Ectodermal cell (in vitro differentiated cells): ENCODE measurements around the gene PDS5B.

Experiments
- H3K27ac ChIP-seq: 2 replicates; pipeline ENCODE4 v1.7.0; 2013; ENCODE audit warnings: mild to moderate bottlenecking, low read depth, low read length; ENCODE audit not compliant: insufficient read depth, poor library complexity, severe bottlenecking
- H3K27me3 ChIP-seq: 2 replicates; pipeline ENCODE4 v1.7.0; 2013; ENCODE audit warnings: mild to moderate bottlenecking, low read length; ENCODE audit not compliant: insufficient read depth, control insufficient read depth, poor library complexity, severe bottlenecking
- H3K36me3 ChIP-seq: one replicate; pipeline ENCODE4 v1.7.0; 2013; ENCODE audit warnings: low read length; ENCODE audit not compliant: control insufficient read depth, insufficient read depth
- H3K4me1 ChIP-seq: one replicate; pipeline ENCODE4 v1.7.0; 2013; ENCODE audit warnings: low read length; ENCODE audit not compliant: control insufficient read depth, insufficient read depth
- H3K4me3 ChIP-seq: 2 replicates; pipeline ENCODE4 v1.7.0; 2013; ENCODE audit warnings: low read depth, low read length, control low read depth; ENCODE audit not compliant: insufficient read depth
- H3K9me3 ChIP-seq: 2 replicates; pipeline ENCODE4 v1.7.0; 2013; ENCODE audit warnings: mild to moderate bottlenecking, low read length, moderate library complexity; ENCODE audit not compliant: control insufficient read depth
- WGBS, 2 experiments: methylation state at CpG; one replicate each; pipeline ENCODE4 v1.1.7; 2013; ENCODE audit warnings: missing lambda C conversion rate in 2 of 2; 5-methylcytosine and 5-hydroxymethylcytosine counted together

PDS5B gene

DNA sequence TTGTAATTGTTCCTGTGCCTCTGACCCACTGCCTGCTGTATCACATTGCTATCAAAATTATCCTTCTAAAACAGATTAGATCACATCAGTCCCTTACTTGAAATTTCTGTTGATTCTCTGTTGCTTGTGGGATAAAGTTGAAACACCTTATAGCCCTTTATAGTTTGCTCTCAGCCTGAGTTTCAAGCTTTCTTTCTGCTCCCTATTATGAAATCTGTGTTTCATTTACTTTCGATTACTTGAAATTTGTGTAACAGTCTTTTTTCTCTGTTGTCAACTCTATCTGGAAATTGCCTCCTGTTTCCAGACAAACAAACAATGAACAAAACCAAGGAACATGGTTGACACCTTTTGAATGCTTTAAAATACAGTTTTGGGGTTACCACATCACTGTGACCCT, 167.9 kb downstream of the PDS5B start:
- Histone ChIP-seq H3K36me3 (no peaks in the 10 kb centered on the region), H3K9me3 (no peaks in the 10 kb centered on the region), H3K4me1 (no peaks in the 10 kb centered on the region), H3K27me3 (no peaks in the 10 kb centered on the region), H3K4me3 (no peak overlapping the region), H3K27ac (no peak overlapping the region)
- 100% methylated on average over 1 of the region's 1 CpG for WGBS, 2 experiments

DNA sequence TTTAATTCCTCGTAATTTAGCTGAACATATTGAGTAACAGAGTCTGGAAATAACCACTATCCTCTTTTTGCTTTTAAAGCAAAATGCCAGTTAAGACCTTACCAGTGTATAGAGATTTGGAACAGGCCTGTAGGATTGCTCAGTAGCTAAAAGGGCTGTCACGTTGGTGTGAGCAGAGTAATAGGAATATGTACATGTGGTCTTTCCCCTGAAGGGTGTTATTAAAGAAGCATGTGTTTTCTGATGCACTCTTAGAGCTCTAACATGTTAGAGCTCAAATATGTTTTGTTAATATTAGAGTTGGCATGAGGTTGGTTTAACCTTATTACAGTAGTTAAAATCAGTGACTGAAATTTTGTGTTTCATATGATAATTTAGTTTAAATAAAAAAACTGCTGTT, 172.9 kb downstream of the PDS5B start:
- Histone ChIP-seq H3K27ac (no peak overlapping the region), H3K36me3 (peaks cover 13% of the 10 kb centered on the region), H3K9me3 (no peaks in the 10 kb centered on the region), H3K4me1 (no peaks in the 10 kb centered on the region), H3K27me3 (no peaks in the 10 kb centered on the region), H3K4me3 (no peak overlapping the region)
- WGBS, 2 experiments, result 89 to 94% methylated on average over 2 of the region's 2 CpGs

DNA sequence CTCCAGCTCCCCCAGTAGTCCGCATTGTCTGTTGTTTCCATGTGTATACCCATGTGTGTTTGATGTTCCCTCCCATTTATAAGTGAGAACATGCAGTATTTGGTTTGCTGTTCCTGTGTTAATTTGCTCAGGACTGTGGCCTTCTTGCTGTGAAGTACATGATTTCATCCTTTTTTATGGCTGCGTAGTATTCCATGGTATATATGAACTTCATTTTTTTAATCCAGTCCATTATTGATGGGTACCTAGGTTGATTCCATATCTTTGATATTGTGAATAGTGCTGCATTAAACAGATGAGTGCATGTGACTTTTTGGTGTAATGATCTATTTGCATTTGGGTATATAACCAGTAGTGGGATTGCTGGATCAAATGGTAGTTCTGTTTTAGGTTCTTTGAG, 175.2 kb downstream of the PDS5B start:
- 93 to 97% methylated on average over 2 of the region's 2 CpGs for WGBS, 2 experiments
- Histone ChIP-seq H3K27me3 (no peaks in the 10 kb centered on the region), H3K36me3 (peaks cover 13% of the 10 kb centered on the region), H3K9me3 (no peaks in the 10 kb centered on the region), H3K27ac (no peak overlapping the region), H3K4me3 (no peak overlapping the region), H3K4me1 (no peaks in the 10 kb centered on the region)

DNA sequence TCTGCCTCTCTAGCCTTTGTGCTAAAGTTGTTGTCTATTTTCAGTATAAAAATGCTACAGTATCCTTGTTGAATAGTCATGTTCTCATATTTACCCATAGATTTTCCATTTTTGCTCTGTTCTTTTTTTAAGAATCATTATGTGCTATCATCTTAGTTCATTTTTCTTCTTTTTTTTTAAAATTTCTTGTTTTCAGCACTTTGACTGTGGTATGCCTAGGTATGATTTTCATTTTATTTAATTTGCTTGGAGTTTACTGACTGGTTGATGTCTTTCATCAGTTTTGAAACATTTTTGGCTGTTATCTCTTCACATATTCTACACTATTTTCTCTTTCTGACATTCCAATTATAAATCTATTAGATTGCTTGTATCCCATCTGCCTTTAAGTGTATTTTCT, 192.9 kb downstream of the PDS5B start:
- Histone ChIP-seq H3K4me3 (no peak overlapping the region), H3K4me1 (no peaks in the 10 kb centered on the region), H3K27me3 (no peaks in the 10 kb centered on the region), H3K36me3 (no peaks in the 10 kb centered on the region), H3K9me3 (no peaks in the 10 kb centered on the region), H3K27ac (no peak overlapping the region)

DNA sequence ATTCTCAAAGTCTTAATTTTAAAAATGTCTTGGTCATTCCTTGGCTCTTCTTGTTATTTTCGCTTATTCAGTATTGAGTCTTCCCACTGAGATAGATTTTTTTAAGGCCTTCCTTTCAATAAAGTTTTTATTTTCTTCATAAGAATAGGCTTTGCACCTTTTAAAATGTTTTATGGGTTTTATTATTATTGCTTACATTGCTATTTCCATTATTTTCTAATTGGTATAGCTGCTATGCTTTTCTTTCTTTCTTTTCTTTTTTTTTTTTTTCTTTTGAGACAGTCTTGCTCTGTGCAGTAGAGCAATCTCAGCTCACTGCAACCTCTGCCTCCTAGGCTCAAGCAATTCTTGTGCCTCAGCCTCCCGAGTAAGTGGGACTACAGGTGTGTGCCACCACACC, 195.7 kb downstream of the PDS5B start:
- WGBS, 2 experiments, result 86 to 98% methylated on average over 1 to 2 of the region's 2 CpGs
- Histone ChIP-seq H3K27ac (no peak overlapping the region), H3K36me3 (no peaks in the 10 kb centered on the region), H3K4me1 (no peaks in the 10 kb centered on the region), H3K4me3 (no peak overlapping the region), H3K27me3 (no peaks in the 10 kb centered on the region), H3K9me3 (no peaks in the 10 kb centered on the region)

DNA sequence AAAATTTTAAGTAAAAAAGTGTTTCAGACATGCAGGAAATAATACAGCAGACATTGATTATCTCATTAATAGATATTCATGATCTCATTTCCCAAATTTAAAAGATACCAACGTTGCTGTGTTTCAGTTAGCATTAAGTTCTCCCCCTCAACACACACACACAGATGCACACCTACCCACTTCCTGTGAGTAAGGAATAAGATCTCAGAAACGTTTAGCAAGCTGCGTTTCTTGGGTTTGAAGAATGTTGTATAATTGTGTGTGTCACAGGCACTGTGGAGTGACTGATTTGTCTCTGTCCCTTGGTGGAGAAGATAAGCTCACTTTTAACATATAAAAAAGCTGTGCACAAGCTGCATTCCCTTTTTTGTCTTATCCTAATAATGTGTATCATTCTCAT, 196.8 kb downstream of the PDS5B start:
- Histone ChIP-seq H3K9me3 (no peaks in the 10 kb centered on the region), H3K27ac (no peak overlapping the region), H3K4me3 (no peak overlapping the region), H3K4me1 (no peaks in the 10 kb centered on the region), H3K27me3 (no peaks in the 10 kb centered on the region), H3K36me3 (no peaks in the 10 kb centered on the region)
- WGBS, 2 experiments, result 92 to 93% methylated on average over 2 to 3 of the region's 3 CpGs

DNA sequence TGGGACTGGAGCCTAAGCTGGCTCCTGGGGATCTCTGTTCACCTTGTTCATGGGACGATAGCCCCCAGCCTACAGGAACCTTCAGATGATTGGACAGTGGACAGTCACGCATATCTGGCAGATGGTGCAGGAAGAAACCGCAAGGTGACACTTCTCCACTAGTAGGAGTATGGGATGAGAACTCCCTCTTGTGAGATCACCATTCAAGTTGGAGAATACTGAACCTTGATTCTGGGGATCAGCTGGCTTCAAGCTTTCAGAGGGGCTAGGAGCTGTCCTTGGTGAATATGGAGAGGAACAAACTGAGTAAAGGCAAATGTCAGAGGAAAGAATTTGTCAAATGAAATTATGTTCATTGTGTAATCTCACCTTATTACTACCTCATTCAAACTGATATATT, 204.5 kb downstream of the PDS5B start:
- H3K27me3 ChIP-seq, result no peaks in the 10 kb centered on the region
- H3K27ac ChIP-seq, result no peak overlapping the region
- no peaks in the 10 kb centered on the region for H3K9me3 ChIP-seq
- no peaks in the 10 kb centered on the region for H3K4me1 ChIP-seq
- WGBS, 2 experiments, result 92% methylated on average over 3 of the region's 3 CpGs
- no peak overlapping the region for H3K4me3 ChIP-seq
- H3K36me3 ChIP-seq, result no peaks in the 10 kb centered on the region

DNA sequence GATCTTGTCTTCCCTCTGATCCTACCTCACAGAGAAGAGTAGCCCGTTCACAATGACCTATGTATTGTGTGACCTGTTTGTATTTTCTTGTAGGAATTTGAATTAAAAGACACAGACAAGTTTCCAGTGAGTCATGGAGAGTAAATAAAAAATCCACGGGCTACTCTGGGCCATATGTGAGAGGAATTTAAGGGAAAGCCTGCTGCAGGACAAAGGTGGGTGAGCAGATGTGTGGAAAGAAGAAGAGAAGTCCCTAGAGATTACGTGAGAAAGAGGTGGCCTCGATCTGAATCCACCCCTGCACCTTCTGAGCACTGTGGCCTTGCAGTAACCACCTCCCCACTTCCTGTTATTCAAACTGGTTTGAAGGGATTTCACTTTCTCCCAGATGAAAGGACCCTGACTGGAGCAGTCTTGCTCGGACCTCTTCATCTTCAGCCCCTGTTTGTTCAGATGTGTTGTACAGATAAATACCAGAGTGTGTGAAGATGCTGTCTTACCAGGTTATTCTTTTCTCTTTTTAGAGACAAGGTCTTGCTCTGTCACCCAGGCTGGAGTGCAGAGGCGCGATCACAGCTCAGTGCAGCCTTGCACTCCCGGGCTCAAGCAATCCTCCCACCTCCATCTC, 205.4 kb downstream of the PDS5B start:
- no peaks in the 10 kb centered on the region for H3K36me3 ChIP-seq
- H3K4me1 ChIP-seq, result no peaks in the 10 kb centered on the region
- 88 to 92% methylated on average over 8 of the region's 8 CpGs for WGBS, 2 experiments
- no peaks in the 10 kb centered on the region for H3K27me3 ChIP-seq
- no peaks in the 10 kb centered on the region for H3K9me3 ChIP-seq
- H3K4me3 ChIP-seq, result no peak overlapping the region
- no peak overlapping the region for H3K27ac ChIP-seq

DNA sequence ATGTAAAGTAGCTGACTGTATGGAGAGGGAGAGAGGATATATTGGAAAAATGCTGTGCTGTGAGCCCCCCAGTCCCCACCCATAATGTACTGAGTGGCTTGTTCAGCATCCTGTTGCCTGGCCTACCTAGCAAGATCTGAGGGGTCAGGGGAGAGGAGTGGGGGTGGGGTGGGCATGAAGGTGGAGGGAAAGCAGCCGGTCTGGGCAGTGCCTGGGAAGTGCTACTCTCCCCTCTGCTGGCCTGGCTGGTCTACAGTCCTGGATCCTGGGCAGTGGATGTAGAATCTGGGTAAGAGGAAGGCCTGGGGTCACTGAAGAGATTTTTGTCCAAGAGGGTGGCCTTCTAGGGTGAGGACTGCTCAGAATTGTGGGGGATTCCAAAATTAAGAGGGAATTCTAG, 210.5 kb downstream of the PDS5B start:
- WGBS, 2 experiments, result 83 to 89% methylated on average over 1 of the region's 1 CpG
- H3K36me3 ChIP-seq, result no peaks in the 10 kb centered on the region
- no peaks in the 10 kb centered on the region for H3K4me1 ChIP-seq
- H3K27ac ChIP-seq, result no peak overlapping the region
- no peak overlapping the region for H3K4me3 ChIP-seq
- H3K27me3 ChIP-seq, result no peaks in the 10 kb centered on the region
- no peaks in the 10 kb centered on the region for H3K9me3 ChIP-seq

DNA sequence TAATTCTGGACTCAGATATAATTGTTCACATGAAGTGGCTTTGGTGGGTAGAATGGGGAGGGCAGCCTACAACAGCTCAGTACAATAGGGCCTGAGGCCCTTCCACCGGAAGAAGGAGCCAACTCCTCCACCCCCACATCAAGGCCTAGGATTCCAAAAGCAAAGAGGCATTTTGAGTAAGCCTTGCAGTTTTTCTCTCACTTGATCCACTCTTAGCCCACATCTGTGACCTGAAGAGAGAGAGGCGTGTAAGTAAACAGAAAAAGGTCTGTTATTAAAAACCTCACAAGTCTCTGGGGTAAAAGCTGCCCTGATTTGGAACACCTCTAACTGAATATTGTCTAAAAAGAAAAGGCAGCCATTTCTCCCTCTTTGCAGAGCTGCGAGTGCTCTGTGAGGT, 215.9 kb downstream of the PDS5B start:
- no peaks in the 10 kb centered on the region for H3K27me3 ChIP-seq
- peaks cover 4% of the 10 kb centered on the region for H3K4me1 ChIP-seq
- WGBS, 2 experiments, result 90 to 93% methylated on average over 3 of the region's 3 CpGs
- no peaks in the 10 kb centered on the region for H3K9me3 ChIP-seq
- no peak overlapping the region for H3K4me3 ChIP-seq
- no peak overlapping the region for H3K27ac ChIP-seq
- H3K36me3 ChIP-seq, result no peaks in the 10 kb centered on the region

DNA sequence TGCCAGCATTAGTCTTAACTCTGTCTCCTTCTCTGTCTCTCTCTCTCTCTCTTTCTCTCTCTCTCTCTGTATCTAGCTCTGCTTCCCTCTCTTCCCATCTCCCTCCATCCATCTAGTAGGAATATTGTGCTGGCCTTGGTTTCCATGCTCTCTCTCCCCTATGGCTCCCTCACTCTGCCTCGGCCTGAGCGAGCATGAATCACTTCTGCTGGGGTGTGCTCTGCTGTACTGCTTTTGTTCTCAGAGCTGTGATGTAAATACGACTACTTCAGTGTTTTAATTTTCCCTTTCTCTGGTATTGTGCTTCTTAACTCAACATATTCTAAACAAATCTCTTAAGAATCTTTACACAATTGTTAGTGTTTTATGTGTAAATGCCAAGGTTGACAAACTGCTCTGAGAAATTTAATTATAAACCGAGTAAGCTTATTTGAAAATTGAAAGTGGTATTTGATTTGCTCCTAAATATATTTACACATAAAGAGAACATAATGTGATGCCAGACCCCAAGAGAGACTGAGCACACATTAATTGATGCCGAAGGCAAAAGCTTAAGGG, 218.5 kb downstream of the PDS5B start:
- Histone ChIP-seq H3K4me3 (no peak overlapping the region), H3K9me3 (no peaks in the 10 kb centered on the region), H3K27me3 (no peaks in the 10 kb centered on the region), H3K4me1 (peaks cover 4% of the 10 kb centered on the region), H3K36me3 (no peaks in the 10 kb centered on the region), H3K27ac (no peak overlapping the region)
- WGBS, 2 experiments, result 57 to 68% methylated on average over 3 to 5 of the region's 5 CpGs
